Globus pallidus (tissue), 1 donor: ENCODE data around the gene ABRACL.
"Not testable (repeated sequence)": the region's sequence is repeated elsewhere in the genome, so short reads cannot be mapped to it uniquely, and the experiment has no call there.

Source experiments
- DNase-seq: peaks from one replicate; pipeline ENCODE4 v3.0.0-alpha.2; 2015; ENCODE audit warnings: low spot score

The ABRACL gene

GRCh38 chr6:139011980-139012379 lies 16.6 kb upstream of the ABRACL start:
- DNase-seq, result no peak

GRCh38 chr6:139013185-139013800 lies 15.3 kb upstream of the ABRACL start:
- no peak for DNase-seq

- no peak for DNase-seq
These were observed 13.6 kb upstream of the ABRACL start for GRCh38 chr6:139014945-139015344.

DNA sequence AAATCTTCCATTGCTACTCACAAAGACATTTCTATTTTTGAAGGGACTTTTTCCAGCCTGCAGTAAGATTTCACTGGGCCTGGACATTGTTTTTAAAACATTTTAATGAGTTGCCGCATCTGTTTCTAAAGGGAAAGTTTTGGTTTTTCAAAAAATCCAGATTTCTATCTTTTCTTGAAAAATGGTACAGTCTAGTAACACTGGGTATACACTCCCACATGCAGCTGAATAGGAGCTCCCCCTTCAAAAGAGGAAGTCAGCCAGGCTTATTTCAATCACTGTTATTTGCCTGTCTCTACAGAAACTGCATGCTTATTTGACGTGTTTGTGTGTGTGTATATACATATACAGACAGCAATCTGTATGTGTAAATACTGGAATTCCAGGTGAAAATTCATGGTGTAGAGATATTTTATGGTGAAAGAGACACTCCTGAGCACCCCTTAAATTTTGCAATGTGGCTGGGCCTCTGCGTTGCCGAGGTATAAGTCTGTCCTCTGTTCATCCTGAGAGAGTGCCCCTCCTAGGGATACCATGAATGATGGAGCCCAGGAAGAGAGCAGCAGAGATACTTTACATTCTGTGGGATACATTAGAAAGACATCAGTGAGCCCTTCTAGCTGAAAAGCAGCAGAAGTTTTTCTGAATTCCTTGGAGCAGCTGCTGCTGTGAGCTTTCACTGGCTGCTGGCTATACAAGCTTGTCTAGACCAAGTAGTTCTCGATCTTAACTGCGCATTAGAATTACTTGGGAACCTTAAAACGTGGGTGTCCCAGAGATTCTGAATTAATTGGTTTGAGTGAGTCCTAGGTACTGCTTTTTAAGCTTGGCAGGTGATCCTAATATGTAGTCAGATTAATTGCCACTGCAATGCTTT lies 12.0 kb upstream of the ABRACL start:
- no peak for DNase-seq

DNA sequence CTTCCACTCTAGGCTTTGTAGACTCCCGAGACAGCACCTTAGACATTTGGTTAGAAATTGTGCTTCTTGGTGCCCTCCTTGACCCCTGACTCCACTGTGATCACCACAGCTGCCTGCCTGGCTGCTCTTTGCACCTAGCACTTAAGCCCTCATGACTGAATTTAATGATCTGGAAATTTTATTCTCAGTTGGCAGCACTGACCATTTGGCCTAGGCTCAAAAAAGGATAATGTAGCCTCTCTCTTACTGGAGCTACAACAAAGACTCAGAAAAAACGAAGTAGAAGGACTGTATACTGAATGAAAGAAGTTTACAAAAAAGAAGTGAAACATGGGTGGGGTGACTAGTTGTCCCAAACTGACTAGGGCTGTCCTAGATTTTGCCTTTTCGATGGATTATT lies 11.3 kb upstream of the ABRACL start:
- DNase-seq, result no peak

DNA sequence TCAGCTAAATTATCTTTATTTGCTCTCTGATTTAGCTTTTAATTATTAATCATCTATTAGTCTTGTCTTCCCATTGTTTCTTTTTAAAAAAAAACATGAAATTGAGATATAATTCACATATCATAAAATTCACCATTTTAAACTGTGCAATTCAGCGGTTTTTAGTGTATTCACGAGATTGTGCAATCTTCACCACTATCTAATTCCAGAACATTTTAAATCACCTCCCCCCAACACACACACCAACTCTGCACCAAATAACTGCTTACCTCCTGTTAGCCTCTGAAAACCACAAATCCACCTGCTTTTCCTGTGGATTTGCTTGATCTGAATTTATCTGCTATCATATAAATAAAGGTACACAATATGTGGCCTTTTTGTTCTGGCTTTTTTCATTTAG lies 8.8 kb upstream of the ABRACL start:
- no peak for DNase-seq

DNA sequence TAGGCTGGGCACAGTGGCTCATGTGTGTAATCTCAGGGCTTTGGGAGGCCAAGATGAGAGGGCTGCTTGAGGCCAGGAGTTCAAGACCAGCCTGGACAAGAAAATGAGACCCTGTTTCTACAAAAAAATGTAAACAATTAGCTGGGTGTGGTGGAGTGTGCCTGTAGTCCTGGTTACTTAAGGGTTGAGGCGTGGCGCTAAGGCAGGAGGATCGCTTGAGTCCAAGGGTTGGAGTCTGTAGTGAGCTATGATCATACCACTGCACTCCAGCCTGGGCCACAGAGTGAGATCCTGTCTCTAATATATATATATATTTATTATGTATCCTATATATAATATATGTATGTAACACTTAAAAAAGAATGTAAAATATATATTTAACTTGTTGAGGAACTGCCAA lies 7.9 kb upstream of the ABRACL start:
- DNase-seq, result no peak

DNA sequence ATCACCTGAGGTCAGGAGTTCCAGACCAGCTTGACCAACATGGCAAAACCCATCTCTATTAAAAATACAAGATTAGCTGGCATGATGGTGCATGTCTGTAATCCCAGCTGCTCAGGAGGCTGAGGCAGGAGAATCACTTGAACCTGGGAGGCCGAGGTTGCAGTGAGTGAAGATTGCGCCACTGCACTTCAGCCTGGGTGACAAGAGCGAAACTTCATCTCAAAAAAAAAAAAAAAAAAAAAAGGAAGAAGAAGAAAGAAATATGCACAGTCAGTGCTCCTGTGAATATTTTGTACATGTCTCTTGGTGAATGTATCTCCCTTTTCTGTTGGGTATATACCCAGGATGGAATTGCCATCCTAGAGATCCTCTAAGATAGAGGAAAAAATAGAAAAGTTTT lies 3.1 kb upstream of the ABRACL start:
- DNase-seq, result not testable (repeated sequence)

- DNase-seq, result no peak
These were observed 844 bp upstream of the ABRACL start for GRCh38 chr6:139027620-139028182.

DNA sequence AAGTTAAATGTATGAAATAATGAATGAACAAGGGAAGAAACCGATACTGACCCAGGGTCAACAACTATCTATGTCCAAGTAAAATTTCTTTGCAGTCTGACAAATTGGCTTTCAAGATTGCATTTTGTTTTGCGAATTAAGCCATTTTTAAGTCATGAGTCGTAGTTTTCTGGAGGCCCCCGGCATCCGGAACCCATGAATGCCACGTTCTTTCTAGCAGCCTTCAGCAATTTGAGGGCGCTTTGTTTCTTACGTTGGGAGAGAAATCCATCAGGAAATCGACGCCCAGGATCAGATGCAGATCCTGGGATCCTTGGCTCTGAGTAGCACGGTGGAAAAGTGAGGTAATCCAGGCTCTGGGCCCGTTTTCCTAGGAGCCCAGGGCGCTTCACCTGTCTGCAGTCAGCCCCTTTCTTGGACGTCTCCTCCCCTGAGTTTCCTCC lies 309 bp upstream of the ABRACL start:
- DNase-seq, result no peak

DNA sequence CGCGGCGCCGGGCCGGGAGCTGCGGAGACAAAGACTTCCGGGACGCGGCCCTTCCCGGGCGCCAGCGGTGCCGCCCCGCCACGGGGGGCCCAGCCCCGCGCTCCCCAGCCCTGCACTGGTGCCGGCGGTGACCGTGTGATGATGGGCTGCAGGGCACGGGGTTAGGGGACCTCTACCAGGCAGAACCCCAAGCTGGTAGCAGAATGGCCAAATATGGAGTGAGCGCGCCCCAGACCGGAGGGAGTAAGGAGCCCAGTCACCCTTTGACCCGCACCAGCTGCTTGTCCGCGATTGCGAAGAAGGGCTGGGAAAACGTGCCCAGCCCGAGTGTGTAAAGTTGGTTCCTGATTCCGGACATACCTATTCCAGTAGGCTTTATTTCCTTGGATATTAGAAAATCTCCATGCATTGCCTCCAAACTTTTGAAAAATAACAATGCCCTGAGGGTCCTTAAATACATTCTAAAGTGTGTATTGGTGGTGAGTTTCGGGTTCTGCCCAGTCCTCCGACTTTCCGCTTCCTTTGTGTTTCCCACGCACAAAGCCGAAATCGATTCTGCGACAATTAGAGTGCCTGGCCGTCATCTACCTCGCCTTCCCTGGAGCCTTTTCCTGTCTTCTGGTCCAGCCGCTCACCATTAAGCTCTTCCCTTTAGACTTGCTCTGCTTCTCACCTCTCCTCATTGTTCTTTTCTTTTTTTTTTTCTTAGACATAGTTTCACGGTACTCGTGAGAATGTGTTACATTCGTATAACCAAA lies 1.1 kb downstream of the ABRACL start:
- DNase-seq, result no peak

DNA sequence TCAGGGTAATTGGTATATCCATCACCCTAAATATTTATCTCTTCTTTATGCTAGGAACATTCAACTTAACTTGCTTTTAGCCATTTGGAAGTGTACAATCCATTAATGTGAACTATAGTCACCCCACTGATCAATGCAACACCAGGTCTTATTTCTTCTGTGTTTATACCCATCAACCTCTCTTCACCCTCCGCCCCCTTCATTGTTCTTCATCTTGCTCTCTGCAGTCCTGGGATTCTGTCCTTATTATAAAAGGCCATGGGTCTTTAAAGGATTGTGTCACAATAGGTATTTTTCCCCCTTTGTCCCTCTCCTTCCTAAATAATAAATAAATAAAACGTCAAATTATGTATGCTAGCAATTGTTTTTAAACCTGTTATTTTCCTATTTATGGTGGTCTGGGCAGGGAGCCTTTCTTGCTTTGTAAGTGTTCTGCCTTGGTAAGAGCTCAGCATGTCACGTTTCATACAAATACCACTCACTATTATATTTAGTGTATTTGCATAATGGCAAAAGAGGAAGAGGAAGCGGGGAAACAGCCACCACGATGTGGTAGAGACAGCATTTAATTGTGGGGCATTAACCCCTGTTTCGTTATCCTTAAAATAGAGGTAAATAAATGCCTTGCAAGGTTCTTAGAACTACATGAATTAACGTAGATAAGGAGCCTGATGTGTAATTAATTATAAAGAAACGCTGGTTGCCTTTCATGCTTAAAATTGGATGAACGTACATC lies 1.9 kb downstream of the ABRACL start:
- DNase-seq, result no peak

DNA sequence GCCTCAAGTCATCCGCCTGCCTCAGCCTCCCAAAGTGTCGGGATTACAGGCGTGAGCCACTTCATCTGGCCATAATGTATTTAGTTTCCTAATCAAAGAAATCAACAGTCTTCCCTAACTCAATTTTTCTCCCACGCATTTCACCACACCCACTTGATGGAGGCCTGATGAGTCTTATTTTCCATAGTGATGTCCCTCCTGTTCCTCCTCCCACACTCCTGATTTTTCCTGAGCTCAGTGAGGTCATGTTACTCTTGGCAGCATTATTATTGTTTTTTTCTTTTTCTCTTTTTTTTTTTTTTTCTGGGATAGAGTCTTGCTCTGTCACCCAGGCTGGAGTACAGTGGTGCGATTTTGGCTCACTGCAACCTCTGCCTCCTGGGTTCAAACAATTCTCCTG lies 8.9 kb downstream of the ABRACL start:
- no peak for DNase-seq

DNA sequence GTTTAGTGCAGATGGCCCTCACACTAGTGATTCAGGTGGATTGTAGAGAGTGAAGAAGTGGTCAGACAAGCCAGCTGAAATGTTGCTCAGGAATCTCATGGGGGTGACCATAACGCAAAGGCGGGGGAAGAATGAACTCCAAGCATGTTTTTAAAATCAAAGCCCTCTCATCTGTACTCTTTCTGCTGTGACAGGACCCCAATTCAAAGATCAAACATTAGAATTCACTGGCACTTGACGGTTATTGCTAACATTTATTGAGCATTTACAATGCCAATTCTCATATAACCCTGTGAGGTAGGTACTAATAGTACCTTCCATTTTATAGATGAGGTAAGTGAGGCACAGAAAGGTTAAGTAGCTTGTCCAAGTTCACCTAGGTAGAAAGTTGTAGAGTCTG lies 15.7 kb downstream of the ABRACL start:
- DNase-seq, result no peak

DNA sequence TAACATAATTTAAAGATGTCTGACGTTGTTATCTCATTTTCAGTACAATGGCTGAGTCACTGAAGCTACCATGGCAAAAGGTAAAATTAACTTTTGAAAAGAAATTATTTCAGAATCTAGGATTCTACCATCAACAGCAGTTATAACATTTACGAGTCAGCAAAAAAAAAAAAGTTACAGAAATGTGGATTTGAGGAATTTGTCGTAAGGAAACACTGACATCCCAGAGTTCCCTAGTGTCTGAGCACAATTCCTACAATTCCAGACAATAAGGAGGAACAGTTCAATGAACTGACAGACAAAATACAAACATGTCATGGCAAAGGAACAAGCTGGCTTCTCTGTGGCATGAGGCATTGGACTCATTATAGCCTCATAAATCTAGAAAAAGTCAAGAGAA lies 19.1 kb downstream of the ABRACL start:
- no peak for DNase-seq

DNA sequence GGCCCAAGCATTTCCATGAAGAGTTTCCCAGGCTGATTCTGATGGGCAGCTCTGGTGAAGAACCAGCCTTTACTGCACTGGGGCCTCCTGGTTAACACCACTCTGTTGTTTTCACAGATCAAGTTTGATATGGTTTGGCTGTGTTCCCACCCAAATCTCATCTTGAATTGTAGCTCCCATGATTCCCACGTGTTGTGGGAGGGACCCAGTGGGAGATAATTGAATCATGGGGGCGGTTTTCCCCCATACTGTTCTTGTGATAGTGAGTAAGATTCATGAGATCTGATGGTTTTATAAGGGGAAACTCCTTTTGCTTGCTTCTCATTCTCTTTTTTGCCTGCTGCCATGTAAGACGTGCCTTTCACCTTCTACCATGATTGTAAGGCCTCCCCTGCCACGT lies 20.4 kb downstream of the ABRACL start:
- DNase-seq, result not testable (repeated sequence)

GRCh38 chr6:139050131-139050769 lies 21.7 kb downstream of the ABRACL start:
- not testable (repeated sequence) for DNase-seq

GRCh38 chr6:139050770-139051313 lies 22.3 kb downstream of the ABRACL start:
- no peak for DNase-seq

GRCh38 chr6:139051396-139052060 lies 23.0 kb downstream of the ABRACL start:
- DNase-seq, result no peak

GRCh38 chr6:139053382-139053781 lies 24.8 kb downstream of the ABRACL start:
- DNase-seq, result no peak
